HepG2 (cell line): ENCODE data around the gene UBR3.

Source experiments
- ATF4 ChIP-seq, 2 experiments: fragments of 450-650 bp in 1 of 2; sonication (generic) in 1 of 2; formaldehyde crosslinking; IDR thresholded peaks; 2 replicates each; pipeline versions ENCODE4 v1.5.0 to v1.8.0; 2020 to 2022; ENCODE audit warnings: mild to moderate bottlenecking in 1 of 2, missing genetic modification reagents in 1 of 2
- BRCA1 ChIP-seq: sonication (generic); formaldehyde crosslinking; IDR thresholded peaks from 2 replicates; pipeline ENCODE4 v1.4.0; 2020; ENCODE audit warnings: missing genetic modification reagents
- FOXA3 ChIP-seq: IDR thresholded peaks from 2 replicates; pipeline ENCODE4 v1.6.1; 2016; ENCODE audit warnings: missing genetic modification reagents, missing compliant biosample characterization
- KLF12 ChIP-seq: sonication (generic); formaldehyde crosslinking; IDR thresholded peaks from 2 replicates; pipeline ENCODE4 v1.4.0; 2020; ENCODE audit warnings: missing genetic modification reagents, borderline replicate concordance
- MXI1 ChIP-seq: IDR thresholded peaks from 3 replicates; pipeline ENCODE4 v1.6.1; 2012; ENCODE audit warnings: low read depth, low read length, inconsistent platforms, borderline replicate concordance
- POLR2A ChIP-seq, 2 experiments: IDR thresholded peaks; 2 replicates each; pipeline ENCODE4 v1.6.1; 2011; ENCODE audit warnings: low read depth in 2 of 2, low read length in 2 of 2, mild to moderate bottlenecking in 1 of 2, moderate library complexity in 1 of 2; ENCODE audit not compliant: insufficient read depth in 1 of 2
- RBM22 ChIP-seq: fragments of 200-400 bp; formaldehyde crosslinking; optimal IDR thresholded peaks from 2 replicates; pipeline ENCODE3; 2017; ENCODE audit warnings: mild to moderate bottlenecking, low read length, moderate library complexity
- SP2 ChIP-seq: sonication (generic); formaldehyde crosslinking; IDR thresholded peaks from 2 replicates; pipeline ENCODE4 v1.5.1; 2020; ENCODE audit warnings: mild to moderate bottlenecking, missing genetic modification reagents
- TBX3 ChIP-seq: fragments of 450-650 bp; IDR thresholded peaks from 2 replicates; pipeline ENCODE4 v1.6.1; 2017; ENCODE audit warnings: antibody characterized with exemption, mild to moderate bottlenecking, inconsistent platforms, borderline replicate concordance
- ZFX ChIP-seq: sonication (generic); formaldehyde crosslinking; IDR thresholded peaks from 2 replicates; pipeline ENCODE4 v1.4.0; 2020; ENCODE audit warnings: mild to moderate bottlenecking, low read depth, missing genetic modification reagents, moderate library complexity
- ZNF274 ChIP-seq: sonication (generic); formaldehyde crosslinking; IDR thresholded peaks from 2 replicates; pipeline ENCODE4 v1.5.1; 2020; ENCODE audit warnings: mild to moderate bottlenecking, missing genetic modification reagents
- TF ChIP-seq, protein P1 (sequence below): sonication (generic); formaldehyde crosslinking; IDR thresholded peaks from 2 replicates; pipeline ENCODE4 v1.5.0; 2020; ENCODE audit warnings: mild to moderate bottlenecking, missing genetic modification reagents, moderate library complexity
- TF ChIP-seq, protein P2 (sequence below): sonication (generic); formaldehyde crosslinking; IDR thresholded peaks from 2 replicates; pipeline ENCODE4 v1.5.0; 2020; ENCODE audit warnings: missing genetic modification reagents

DNA sequence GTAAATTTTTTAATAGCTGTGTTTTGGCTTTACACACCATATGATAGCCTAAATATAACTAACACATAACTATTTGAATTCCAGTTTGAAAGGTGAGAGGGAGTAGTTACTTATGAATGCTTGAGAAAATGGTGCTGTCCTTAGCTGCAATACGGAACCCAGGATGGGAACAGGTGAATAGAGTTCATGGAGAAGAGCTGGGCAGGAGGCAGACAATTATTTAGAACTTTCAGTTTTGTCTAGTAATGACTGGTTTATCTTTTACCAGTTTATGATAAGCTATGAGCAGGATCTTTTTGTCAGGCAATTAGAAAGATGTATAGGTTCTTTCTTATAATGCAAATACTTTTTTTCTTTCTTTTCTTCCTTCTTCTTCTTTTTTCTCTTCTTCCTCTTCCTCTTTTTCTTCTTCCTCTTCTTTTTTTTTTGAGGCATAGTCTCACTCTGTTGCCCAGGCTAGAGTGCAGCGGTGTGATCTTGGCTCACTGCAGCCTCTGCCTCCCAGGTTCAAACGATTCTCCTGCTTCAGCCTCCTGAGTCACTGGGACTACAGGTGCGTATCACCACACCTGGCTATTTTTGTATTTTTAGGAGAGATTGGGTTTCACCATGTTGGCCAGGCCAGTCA lies 25.9 kb downstream of the UBR3 start:
- TF ChIP-seq, protein P1, sequence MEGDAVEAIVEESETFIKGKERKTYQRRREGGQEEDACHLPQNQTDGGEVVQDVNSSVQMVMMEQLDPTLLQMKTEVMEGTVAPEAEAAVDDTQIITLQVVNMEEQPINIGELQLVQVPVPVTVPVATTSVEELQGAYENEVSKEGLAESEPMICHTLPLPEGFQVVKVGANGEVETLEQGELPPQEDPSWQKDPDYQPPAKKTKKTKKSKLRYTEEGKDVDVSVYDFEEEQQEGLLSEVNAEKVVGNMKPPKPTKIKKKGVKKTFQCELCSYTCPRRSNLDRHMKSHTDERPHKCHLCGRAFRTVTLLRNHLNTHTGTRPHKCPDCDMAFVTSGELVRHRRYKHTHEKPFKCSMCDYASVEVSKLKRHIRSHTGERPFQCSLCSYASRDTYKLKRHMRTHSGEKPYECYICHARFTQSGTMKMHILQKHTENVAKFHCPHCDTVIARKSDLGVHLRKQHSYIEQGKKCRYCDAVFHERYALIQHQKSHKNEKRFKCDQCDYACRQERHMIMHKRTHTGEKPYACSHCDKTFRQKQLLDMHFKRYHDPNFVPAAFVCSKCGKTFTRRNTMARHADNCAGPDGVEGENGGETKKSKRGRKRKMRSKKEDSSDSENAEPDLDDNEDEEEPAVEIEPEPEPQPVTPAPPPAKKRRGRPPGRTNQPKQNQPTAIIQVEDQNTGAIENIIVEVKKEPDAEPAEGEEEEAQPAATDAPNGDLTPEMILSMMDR (CRISPR knock-in tag): no peak
- TF ChIP-seq FOXA3 (CRISPR knock-in tag) (no peak), SP2 (CRISPR knock-in tag) (no peak), ATF4 (CRISPR knock-in tag; IDR thresholded peaks at IDR 0.05) (no peak), KLF12 (CRISPR knock-in tag) (no peak), MXI1 (no peak), ZFX (CRISPR knock-in tag) (no peak), BRCA1 (CRISPR knock-in tag) (no peak), POLR2A (IDR thresholded peaks at IDR 0.05; ENCODE audit: insufficient read depth in 1 of 2, low read depth in 2 of 2, low read length in 2 of 2) (no peak), ZNF274 (CRISPR knock-in tag) (no peak), RBM22 (no peak), TBX3 (no peak)
- TF ChIP-seq, protein P2, sequence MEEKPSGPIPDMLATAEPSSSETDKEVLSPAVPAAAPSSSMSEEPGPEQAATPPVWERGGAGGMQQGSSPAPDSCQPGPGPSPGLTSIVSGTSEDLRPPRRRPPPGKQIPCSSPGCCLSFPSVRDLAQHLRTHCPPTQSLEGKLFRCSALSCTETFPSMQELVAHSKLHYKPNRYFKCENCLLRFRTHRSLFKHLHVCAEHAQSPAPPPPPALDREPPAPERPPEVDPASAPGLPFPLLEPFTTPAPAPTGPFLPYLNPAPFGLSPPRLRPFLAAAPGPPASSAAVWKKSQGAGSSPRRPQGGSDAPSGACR (CRISPR knock-in tag): no peak
